GM18868 (cell line): ENCODE data around the gene OSM.
A peak's percentile ranks its signal among the peaks of the same experiment; 100 is the strongest.

Experiments used
- ATAC-seq: cut with Tn5 transposase; IDR thresholded peaks from one replicate; pipeline ENCODE4 v1.9.1; 2021; ENCODE audit warnings: mild to moderate bottlenecking, moderate library complexity; ENCODE audit not compliant: unreplicated experiment

Gene OSM

GRCh38 chr22:30285846-30286200 lies 19.2 kb upstream of the OSM start:
- ATAC-seq: no peak

- no peak for ATAC-seq
These were observed 18.7 kb upstream of the OSM start for GRCh38 chr22:30285176-30285845.

GRCh38 chr22:30284666-30285065 lies 18.0 kb upstream of the OSM start:
- no peak for ATAC-seq

- no peak for ATAC-seq
These were observed 17.5 kb upstream of the OSM start for GRCh38 chr22:30284172-30284571.

GRCh38 chr22:30283342-30283741 lies 16.7 kb upstream of the OSM start:
- ATAC-seq: no peak

GRCh38 chr22:30282616-30283046 lies 16.0 kb upstream of the OSM start:
- ATAC-seq: no peak

GRCh38 chr22:30280505-30280904 lies 13.9 kb upstream of the OSM start:
- ATAC-seq: no peak

GRCh38 chr22:30279932-30280331 lies 13.3 kb upstream of the OSM start:
- no peak for ATAC-seq

- no peak for ATAC-seq
These were observed 12.6 kb upstream of the OSM start for GRCh38 chr22:30279046-30279788.

GRCh38 chr22:30277547-30278344 lies 11.1 kb upstream of the OSM start:
- no peak for ATAC-seq

GRCh38 chr22:30276039-30276438 lies 9.4 kb upstream of the OSM start:
- ATAC-seq: no peak

GRCh38 chr22:30275625-30276024 lies 9.0 kb upstream of the OSM start:
- no peak for ATAC-seq

GRCh38 chr22:30274437-30274812 lies 7.8 kb upstream of the OSM start:
- ATAC-seq: no peak

GRCh38 chr22:30273711-30274436 lies 7.2 kb upstream of the OSM start:
- ATAC-seq: no peak

GRCh38 chr22:30272781-30273601 lies 6.3 kb upstream of the OSM start:
- ATAC-seq: no peak

- no peak for ATAC-seq
These were observed 4.2 kb upstream of the OSM start for GRCh38 chr22:30270832-30271231.

GRCh38 chr22:30268331-30268730 lies 1.7 kb upstream of the OSM start:
- no peak for ATAC-seq

- no peak for ATAC-seq
These were observed 991 bp upstream of the OSM start for GRCh38 chr22:30267382-30268302.

GRCh38 chr22:30265823-30266444 lies 717 bp downstream of the OSM start:
- peak; percentile 68 for ATAC-seq
